ENCODE measurements around the gene WWOX.

DNA sequence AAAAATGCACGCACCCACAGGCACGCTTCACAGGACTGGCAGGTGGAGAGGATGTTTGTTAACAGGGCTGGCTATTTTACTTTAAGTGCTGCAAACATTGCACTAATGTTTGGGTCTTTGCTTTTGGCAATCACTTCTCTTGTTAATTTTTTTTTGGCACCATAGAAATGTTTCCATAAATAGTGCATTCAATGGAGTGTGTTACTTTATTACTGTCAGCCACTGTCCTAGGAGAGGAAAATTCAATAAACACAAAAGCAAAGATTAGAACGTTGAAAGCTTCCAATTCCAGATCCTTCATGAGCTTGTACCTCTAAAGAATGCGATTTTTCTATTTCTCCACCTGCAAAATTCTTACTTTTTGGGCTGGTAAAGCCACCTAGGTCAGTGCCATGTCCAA is 743.5 kb downstream of the WWOX start:
- TF ChIP-seq POLR2A (IDR thresholded peaks at IDR 0.05) (no peak), EP300 (IDR thresholded peaks at IDR 0.05) (no peak)
- TF ChIP-seq, protein P1, sequence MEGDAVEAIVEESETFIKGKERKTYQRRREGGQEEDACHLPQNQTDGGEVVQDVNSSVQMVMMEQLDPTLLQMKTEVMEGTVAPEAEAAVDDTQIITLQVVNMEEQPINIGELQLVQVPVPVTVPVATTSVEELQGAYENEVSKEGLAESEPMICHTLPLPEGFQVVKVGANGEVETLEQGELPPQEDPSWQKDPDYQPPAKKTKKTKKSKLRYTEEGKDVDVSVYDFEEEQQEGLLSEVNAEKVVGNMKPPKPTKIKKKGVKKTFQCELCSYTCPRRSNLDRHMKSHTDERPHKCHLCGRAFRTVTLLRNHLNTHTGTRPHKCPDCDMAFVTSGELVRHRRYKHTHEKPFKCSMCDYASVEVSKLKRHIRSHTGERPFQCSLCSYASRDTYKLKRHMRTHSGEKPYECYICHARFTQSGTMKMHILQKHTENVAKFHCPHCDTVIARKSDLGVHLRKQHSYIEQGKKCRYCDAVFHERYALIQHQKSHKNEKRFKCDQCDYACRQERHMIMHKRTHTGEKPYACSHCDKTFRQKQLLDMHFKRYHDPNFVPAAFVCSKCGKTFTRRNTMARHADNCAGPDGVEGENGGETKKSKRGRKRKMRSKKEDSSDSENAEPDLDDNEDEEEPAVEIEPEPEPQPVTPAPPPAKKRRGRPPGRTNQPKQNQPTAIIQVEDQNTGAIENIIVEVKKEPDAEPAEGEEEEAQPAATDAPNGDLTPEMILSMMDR (IDR thresholded peaks at IDR 0.05) = no peak

All from gastroesophageal sphincter (tissue), 3 donors.